AG09309 (cell line): Measurements from ENCODE around the gene RUBCN.
"Not testable (repeated sequence)": the region's sequence is repeated elsewhere in the genome, so short reads cannot be mapped to it uniquely, and the experiment has no call there.

Source experiments
- DNase-seq: peaks from one replicate; pipeline ENCODE4 v3.0.0-alpha.2; 2010; ENCODE audit warnings: low read depth
- H3K4me3 ChIP-seq: 2 replicates; pipeline ENCODE4 v1.5.1; 2011; ENCODE audit warnings: mild to moderate bottlenecking, low read depth, low read length, moderate library complexity; ENCODE audit not compliant: control insufficient read depth
- CTCF ChIP-seq: IDR thresholded peaks from 2 replicates; pipeline ENCODE4 v1.5.1; 2011; ENCODE audit warnings: mild to moderate bottlenecking, low read depth, low read length, inconsistent platforms; ENCODE audit not compliant: insufficient read depth, control insufficient read depth; ENCODE audit errors: missing control alignments

Gene RUBCN

GRCh38 chr3:197736010-197736490 lies 654 bp downstream of the RUBCN start:
- DNase-seq = no peak
- TF ChIP-seq CTCF = no peak
- peak overlapping the region; percentile 76 for H3K4me3 ChIP-seq

- TF ChIP-seq CTCF = no peak
- no peak overlapping the region for H3K4me3 ChIP-seq
- DNase-seq = no peak
Measured at GRCh38 chr3:197734667-197735318, 1.9 kb downstream of the RUBCN start.

GRCh38 chr3:197733042-197733441 lies 3.7 kb downstream of the RUBCN start:
- no peak overlapping the region for H3K4me3 ChIP-seq
- TF ChIP-seq CTCF = no peak

GRCh38 chr3:197731483-197731882 lies 5.2 kb downstream of the RUBCN start:
- H3K4me3 ChIP-seq, DNase-seq: not testable (repeated sequence)

More at GRCh38 chr3:197733042-197733441, 3.7 kb downstream of the RUBCN start:
- no peak for DNase-seq

- not testable (repeated sequence) for H3K4me3 ChIP-seq, DNase-seq
Measured at GRCh38 chr3:197730770-197731169, 5.9 kb downstream of the RUBCN start.

- no peak for TF ChIP-seq CTCF
- H3K4me3 ChIP-seq = no peak overlapping the region
- DNase-seq = peak; percentile 44
Measured at GRCh38 chr3:197730200-197730599, 6.5 kb downstream of the RUBCN start.

GRCh38 chr3:197728487-197728886 lies 8.2 kb downstream of the RUBCN start:
- TF ChIP-seq CTCF = no peak
- no peak for DNase-seq
- H3K4me3 ChIP-seq = no peak overlapping the region

- not testable (repeated sequence) for DNase-seq, H3K4me3 ChIP-seq
Measured at GRCh38 chr3:197727878-197728277, 8.8 kb downstream of the RUBCN start.
